ACHN (cell line): ENCODE data around the gene CCDC71L.

Experiments
- DNase-seq: peaks from one replicate; pipeline ENCODE4 v3.0.0-alpha.2; 2015
- in situ Hi-C: cut with HindIII; loops from 2 replicates; pipeline ENCODE4 v1.10.0; 2017; ENCODE audit warnings: low sequenced_read_pairs, low pct_ligation_motif_present, low pct_unique_long_range_greater_than_20kb

The CCDC71L gene

GRCh38 chr7:106613279-106613678, 47.7 kb downstream of the CCDC71L start:
- in situ Hi-C loops, result no loop called here
- no peak for DNase-seq

DNA sequence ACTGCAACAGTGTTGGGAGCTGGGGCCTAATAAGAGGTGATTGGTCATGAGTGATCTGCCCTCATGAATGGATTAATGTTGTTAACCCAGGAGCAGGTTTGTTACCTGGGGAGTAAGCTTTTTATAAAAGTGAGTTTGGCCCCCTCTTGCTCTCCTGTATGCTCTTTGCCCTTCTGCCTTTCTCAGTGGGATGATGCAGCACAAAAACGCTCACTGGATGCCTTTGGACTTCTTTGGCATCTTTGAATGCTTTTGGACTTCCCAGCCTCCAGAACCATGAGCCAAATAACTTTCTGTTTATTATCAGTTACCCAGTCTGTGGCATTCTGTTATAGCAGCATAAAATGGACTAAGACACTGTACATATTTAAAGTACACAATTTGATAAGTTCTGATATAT, 48.5 kb downstream of the CCDC71L start:
- DNase-seq, result no peak

DNA sequence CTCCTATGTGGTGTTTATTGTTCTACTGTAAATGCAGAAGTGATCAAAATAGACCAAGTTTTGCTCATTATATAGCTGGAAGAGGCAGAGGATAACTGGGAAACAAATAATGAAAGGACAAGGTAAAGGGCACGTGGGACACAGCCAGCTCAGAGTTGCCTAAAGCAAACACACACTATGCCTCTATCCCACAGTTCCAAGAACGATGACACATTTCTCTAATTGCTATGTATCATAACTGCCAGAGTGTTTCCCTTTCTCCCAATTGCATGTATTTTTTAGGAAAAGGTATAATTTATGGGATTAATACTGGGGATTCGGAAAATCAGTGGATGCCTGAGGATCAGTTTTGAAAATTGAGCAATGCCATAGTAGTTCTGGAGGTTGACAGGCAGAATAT, 49.0 kb downstream of the CCDC71L start:
- in situ Hi-C loops, result no loop called here
- DNase-seq, result no peak

More for the DNA sequence above, 48.5 kb downstream of the CCDC71L start:
- in situ Hi-C loops, result no loop called here

GRCh38 chr7:106610996-106611886, 49.7 kb downstream of the CCDC71L start:
- no peak for DNase-seq
- in situ Hi-C loops, result no loop called here

DNA sequence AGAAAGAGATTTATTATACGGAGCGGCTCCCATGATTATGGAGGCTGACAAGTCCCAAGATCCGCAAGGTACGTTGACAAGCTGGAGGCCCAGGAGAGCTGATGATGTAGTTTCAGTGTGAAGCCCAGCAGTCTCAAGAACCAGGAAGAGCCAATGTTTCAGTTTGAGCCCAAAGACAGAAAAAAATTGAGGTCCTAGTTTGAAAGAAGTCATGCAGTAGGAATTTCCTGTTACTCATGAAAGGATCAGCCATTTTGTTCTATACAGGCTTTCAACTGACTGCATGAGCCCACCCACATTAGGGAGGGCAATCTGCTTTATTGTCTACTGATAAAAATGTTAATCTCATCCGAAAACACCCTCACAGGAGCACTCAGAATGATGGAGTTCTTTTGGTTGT, 51.5 kb downstream of the CCDC71L start:
- DNase-seq, result peak; percentile 23
- in situ Hi-C loops, result no loop called here

GRCh38 chr7:106608661-106609060, 52.3 kb downstream of the CCDC71L start:
- no peak for DNase-seq
- in situ Hi-C loops, result no loop called here
